SK-N-SH (cell line): ENCODE measurements around the gene PRAMEF1.
"Not testable (repeated sequence)": the region's sequence is repeated elsewhere in the genome, so short reads cannot be mapped to it uniquely, and the experiment has no call there.

Source experiments
- FOXJ3 ChIP-seq: sonication (generic); formaldehyde crosslinking; IDR thresholded peaks from 2 replicates; pipeline ENCODE4 v1.5.1; 2020; ENCODE audit warnings: mild to moderate bottlenecking, missing genetic modification reagents
- JUND ChIP-seq: IDR thresholded peaks from 2 replicates; pipeline ENCODE4 v1.4.0; 2012

- not testable (repeated sequence) for TF ChIP-seq JUND; FOXJ3 (CRISPR knock-in tag)
Measured at GRCh38 chr1:12783783-12784182, 7.4 kb upstream of the PRAMEF1 start.
